Stimulated activated CD4-positive, alpha-beta T cell treated with anti-CD3 and anti-CD28 coated beads, TNF-alpha, amount 100 ng/mL, for 24 hours (primary cell): ENCODE results near the gene NPNT.

Source experiments
- DNase-seq, 3 experiments: peaks; one replicate each; pipeline ENCODE4 v3.0.0-alpha.2; 2020; ENCODE audit warnings: low read depth in 3 of 3

Gene NPNT

DNA sequence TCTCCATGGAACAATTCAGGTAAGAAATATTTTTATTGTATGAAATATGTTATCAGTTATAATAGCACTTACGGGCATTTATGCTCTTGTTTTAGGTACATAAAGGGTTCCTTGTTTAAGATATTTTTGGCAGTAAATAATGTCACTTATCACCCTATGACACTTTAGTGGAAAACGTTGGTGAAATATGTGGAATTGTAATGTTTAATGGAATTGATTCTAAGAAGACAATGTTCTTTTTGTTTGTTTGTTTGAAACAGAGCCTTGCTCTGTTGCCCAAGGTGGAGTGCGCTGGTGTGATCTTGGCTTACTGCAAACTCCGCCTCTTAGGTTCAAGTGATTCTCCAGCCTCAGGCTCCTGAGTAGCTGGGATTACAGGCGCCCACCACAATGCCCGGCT lies 17.4 kb downstream of the NPNT start:
- DNase-seq, result no peak

DNA sequence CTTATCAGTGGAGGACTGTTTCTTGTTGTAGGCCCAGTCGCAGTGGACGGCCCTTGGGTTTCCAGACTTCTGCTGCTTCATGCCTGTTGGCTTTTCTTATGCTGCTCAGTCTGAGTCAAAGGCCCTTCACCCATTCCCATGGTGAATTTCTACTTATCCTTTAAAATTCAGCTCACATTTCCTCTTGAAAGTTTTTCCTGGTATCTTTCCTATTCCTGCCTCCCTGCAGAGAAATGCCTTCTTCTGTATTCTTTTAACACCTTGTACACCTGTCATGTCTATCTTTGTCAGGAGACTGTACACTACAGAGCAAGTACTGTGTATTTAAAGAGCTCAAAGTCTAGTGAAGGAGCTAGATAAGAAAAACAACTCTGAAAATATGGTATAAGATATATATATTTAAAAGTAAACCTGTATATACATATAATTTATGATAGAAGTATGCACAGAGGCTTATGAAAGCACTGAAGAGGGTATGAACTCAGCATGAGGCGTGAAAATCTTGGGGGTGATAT lies 22.0 kb downstream of the NPNT start:
- DNase-seq, result no peak

GRCh38 chr4:105921301-105921700 lies 26.0 kb downstream of the NPNT start:
- DNase-seq, result no peak

DNA sequence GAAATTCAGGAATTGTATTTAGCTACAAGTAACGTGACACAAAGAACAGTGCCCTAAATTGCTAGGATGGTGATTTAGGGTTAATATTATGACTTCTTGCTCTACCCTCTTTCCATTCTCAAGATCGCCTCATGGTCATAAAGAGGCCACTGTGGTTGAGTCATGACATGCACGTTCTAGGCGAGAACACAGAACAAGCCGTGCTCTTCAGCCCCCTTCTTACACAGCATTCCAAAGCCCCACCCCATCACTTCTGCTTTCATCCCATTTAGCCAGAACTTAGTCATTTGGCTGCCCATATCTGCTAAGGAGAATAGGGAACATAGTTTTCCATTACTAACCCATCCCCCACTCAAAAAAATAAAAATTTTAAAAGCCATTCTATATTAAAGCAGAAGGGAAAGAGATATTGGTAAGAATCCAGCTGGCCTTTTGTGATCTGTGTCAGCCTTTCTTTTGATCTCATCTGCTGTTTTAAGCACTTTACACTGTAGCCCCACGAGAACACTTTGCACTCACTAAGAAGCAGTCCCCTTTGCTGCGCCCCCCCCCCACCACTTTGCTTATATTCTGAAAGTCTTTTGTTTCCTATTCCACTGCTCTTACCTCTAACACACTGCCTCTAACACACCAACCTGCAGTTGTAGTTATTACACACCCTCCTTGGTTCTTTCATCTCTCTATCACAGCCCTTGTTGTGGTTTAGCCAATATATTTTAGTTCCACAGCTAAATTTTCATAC lies 28.4 kb downstream of the NPNT start:
- no peak for DNase-seq

- no peak for DNase-seq
Measured at GRCh38 chr4:105924341-105924740, 29.1 kb downstream of the NPNT start.

DNA sequence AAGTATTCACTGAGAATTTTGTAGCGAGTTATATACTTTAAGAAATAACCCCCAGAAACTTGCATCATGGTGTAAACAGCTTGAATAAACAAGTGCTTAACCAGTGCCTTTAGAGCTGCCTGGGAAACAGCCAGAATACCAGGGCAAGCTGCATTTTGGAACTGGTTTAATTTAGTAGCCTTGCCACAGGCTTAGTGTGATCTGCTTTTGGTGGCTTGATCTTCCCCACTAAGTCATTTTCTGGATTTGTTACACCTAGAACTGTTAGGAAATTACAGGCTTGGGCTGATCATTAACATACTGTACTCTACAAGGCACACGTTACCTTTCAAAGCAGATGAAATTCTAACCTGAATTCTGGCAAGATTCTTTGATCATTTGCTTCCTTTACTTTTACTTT lies 35.4 kb downstream of the NPNT start:
- no peak for DNase-seq

- no peak for DNase-seq
Measured at GRCh38 chr4:105933083-105933482, 37.8 kb downstream of the NPNT start.

- DNase-seq, result no peak
Measured at GRCh38 chr4:105934386-105934785, 39.1 kb downstream of the NPNT start.

DNA sequence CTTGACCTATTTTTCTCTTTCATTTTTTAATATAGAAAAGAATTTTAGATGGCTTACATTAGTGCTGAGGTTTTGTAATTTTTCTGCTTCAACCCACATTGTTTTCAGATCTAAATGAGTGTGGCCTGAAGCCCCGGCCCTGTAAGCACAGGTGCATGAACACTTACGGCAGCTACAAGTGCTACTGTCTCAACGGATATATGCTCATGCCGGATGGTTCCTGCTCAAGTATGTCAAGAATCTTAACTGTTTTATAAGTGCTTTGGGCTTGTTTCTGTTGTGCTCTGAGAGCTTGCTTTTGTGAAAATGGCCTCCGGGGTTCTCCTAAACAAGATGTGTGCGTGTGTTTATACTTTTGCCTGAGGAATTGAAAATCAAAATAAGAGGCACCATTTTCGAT lies 41.6 kb downstream of the NPNT start:
- DNase-seq, result no peak

DNA sequence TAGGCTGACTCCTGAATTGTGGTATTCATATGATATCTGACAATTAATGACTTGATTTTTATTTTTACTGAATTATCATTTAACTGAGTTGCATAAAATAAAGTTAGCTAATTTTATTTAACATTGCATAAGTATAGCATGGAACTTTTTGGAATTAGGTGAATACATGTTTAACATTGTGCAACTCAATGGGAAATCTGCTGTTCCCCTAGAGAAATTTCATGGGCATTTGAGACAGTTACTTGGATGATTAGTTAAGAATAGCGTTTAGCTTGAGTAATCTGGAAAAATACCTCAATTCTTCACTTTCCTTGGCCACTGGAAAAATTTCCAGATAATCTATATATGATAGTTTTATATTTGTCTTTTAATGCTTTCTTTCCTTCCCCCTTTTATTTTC lies 42.5 kb downstream of the NPNT start:
- DNase-seq, result no peak

GRCh38 chr4:105943234-105943633 lies 48.0 kb downstream of the NPNT start:
- no peak for DNase-seq

DNA sequence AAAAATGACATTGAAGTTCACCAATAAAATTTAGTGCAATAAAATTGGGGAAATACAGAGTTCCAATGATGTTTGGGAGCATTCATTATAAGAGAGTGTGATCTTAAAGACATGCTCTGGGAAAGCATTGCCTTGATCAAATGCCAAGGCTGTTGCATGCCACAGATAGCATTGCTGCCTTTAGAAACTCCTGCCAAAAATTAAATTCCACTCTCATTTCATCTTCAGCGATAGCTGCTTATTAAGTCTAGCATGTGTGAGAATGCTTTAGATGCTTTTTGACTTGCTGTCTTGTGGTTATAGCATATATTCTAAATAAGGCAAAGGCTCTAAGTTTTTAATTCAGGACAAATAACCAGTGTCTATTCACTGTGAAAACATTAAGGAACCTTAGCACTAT lies 49.3 kb downstream of the NPNT start:
- no peak for DNase-seq

DNA sequence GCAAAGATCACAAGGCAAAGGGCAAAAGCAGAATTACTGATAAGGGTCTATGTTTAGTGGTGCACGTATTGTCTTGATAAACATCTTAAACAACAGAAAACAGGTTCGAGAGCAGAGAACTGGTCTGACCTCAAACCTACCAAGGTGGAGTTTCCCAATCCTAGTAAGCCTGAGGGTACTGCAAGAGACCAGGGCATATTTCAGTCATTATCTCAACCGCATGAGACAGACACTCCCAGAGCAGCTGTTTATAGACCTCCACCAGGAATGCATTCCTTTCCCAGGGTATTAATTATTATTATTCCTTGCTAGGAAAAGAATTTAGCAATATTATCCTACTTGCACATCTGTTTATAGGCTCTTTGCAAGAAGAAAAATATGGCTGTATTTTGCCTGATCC lies 51.5 kb downstream of the NPNT start:
- DNase-seq, result no peak

- no peak for DNase-seq
Measured at GRCh38 chr4:105950701-105951100, 55.4 kb downstream of the NPNT start.

DNA sequence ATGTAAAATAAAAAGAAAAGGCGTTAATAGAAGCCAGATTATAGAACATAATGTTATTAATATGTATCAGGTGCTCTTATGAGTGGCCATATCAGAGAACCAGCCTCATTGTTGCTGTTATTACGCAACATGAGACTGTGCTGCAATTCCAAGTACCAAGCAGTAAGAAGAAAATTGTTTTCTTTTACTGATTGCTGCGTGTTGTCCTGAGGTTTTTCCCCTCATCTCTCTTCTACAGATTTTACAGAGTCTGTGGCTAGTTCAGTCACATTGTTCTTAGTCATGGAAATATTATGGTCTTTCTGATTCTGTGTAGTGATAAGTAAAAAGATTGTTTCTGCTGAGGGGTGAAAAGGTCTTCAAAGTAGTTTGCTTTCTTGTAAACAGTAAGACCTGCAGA lies 55.9 kb downstream of the NPNT start:
- DNase-seq, result no peak

DNA sequence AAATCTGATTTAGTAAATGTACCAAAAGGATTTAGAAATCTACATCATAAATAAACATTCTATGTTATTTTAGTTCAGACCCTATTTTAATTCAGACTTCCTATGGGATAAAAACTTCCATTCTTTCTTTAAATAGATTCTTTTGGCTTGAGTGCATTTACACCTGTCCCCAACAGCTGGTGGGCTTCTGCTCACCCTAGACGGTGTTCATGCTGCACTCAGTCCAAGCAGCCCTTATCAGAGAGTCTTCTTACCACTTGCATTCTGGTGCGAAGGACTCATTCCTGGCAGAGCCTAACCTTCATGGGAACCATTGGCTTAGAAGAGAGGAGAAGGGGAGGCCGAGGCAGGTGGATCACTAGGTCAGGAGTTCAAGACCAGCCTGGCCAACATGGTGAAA lies 57.3 kb downstream of the NPNT start:
- no peak for DNase-seq

GRCh38 chr4:105956569-105956968 lies 61.3 kb downstream of the NPNT start:
- DNase-seq, result no peak

DNA sequence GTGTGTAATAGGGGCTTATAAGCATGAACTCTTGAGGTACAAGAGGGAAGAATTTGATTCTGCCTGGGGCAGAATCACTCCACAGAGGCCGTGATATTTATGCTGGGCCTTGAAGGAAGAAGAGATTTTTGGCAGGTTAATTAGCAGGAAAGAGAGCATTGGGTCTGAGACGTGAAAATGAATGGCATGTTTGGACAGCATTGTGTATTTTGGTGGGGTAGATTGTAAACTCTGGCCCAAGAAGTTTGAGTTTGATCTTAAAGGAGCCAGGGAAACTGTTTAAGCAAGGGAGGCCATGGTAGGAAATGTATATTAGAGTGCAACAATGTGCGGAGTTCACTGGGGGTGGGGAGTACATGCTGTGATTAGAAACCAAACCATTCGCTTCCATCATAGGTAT lies 62.4 kb downstream of the NPNT start:
- no peak for DNase-seq

GRCh38 chr4:105963461-105964400 lies 68.5 kb downstream of the NPNT start:
- DNase-seq, result no peak

- no peak for DNase-seq
Measured at GRCh38 chr4:105965183-105965800, 70.0 kb downstream of the NPNT start.

- no peak for DNase-seq
Measured at GRCh38 chr4:105966051-105966450, 70.8 kb downstream of the NPNT start.

GRCh38 chr4:105967058-105967658 lies 71.9 kb downstream of the NPNT start:
- no peak for DNase-seq
